HepG2 (cell line): ENCODE results near the gene SMIM45. TPM values are rescaled to one million over a fixed set of nuclear protein-coding genes. Genes with fewer than 3 reads are reported as not detected.

Source experiments
- ATAC-seq: fragments of 200-7000 bp; cut with Tn5 transposase; 3 replicates; pipeline ENCODE4 v1.9.1; 2020; ENCODE audit warnings: mild to moderate bottlenecking, moderate library complexity
- BruUV-seq: library from RNA; stranded (reverse); fragments of 400-500 nt; replicated peaks from 2 replicates; lab custom pipeline; 2021; lab: Mats Ljungman, UMichigan
- CTCF ChIA-PET: fragments of 300-600 bp; formaldehyde crosslinking; extraction: SDS; loops from one replicate; lab custom pipeline; 2021; ENCODE audit warnings: low total read pairs, inconsistent platforms, low intra/inter-chr PET ratio; lab: Yijun Ruan, JAX
- POLR2A ChIA-PET: fragments of 350-600 bp; sonication (Branson Sonifier 250); formaldehyde crosslinking; loops from one replicate; lab custom pipeline; 2020; ENCODE audit warnings: antibody characterized with exemption, inconsistent platforms; lab: Yijun Ruan, JAX
- DNase-seq: peaks from one replicate; pipeline ENCODE4 v3.0.0-alpha.2; 2015; ENCODE audit warnings: low spot score
- FAIRE-seq: peaks from 3 replicates; lab custom pipeline; 2011; peaks lifted over from hg19 to GRCh38; lab: Jason Lieb, UNC
- H2AFZ ChIP-seq: one replicate; pipeline ENCODE4 v1.6.1; 2011; ENCODE audit warnings: low read length, inconsistent platforms
- H3K27ac ChIP-seq: fragments of 300-600 bp; 3 replicates; pipeline ENCODE4 v1.8.0; 2011; ENCODE audit warnings: mixed run types, mild to moderate bottlenecking, mixed read lengths, low read length, inconsistent platforms; ENCODE audit not compliant: insufficient read depth; ENCODE audit errors: extremely low read length
- H3K27me3 ChIP-seq, 2 experiments: fragments of 200-600 bp in 1 of 2; 2 replicates in 1 of 2; 3 replicates in 1 of 2; pipeline versions ENCODE4 v1.6.0 to v1.8.0; 2011; ENCODE audit warnings: low read length in 2 of 2, mild to moderate bottlenecking in 2 of 2, moderate library complexity in 2 of 2, inconsistent platforms in 1 of 2; ENCODE audit not compliant: insufficient read depth in 2 of 2, control insufficient read depth in 1 of 2
- H3K36me3 ChIP-seq, 2 experiments: fragments of 200-600 bp in 1 of 2; replicated peaks in 1 of 2; 2 replicates in 1 of 2; 3 replicates in 1 of 2; pipeline versions ENCODE4 v1.5.1 to v1.8.0; 2011; ENCODE audit warnings: low read length in 2 of 2, inconsistent platforms in 1 of 2; ENCODE audit not compliant: insufficient read depth in 2 of 2, control insufficient read depth in 1 of 2
- H3K4me1 ChIP-seq: 2 replicates; pipeline ENCODE4 v1.5.1; 2012; ENCODE audit warnings: low read length, inconsistent platforms; ENCODE audit not compliant: insufficient read depth
- H3K4me2 ChIP-seq: 2 replicates; pipeline ENCODE4 v1.6.0; 2011; ENCODE audit warnings: low read depth, low read length, inconsistent platforms
- H3K4me3 ChIP-seq, 3 experiments: fragments of 200-600 bp in 1 of 3; sonication (generic), shearing (Covaris generic) in 1 of 3; replicated peaks in 1 of 3; 2 replicates each; pipeline ENCODE4 v1.5.1; 2011 to 2016; ENCODE audit warnings: low read length in 3 of 3, inconsistent platforms in 2 of 3, low read depth in 2 of 3, mild to moderate bottlenecking in 2 of 3, control low read depth in 1 of 3, mixed read lengths in 1 of 3; ENCODE audit not compliant: insufficient read depth in 1 of 3
- H3K79me2 ChIP-seq: one replicate; pipeline ENCODE4 v1.6.1; 2011; ENCODE audit warnings: low read length, inconsistent platforms; ENCODE audit not compliant: insufficient read depth
- H3K9ac ChIP-seq: 2 replicates; pipeline ENCODE4 v1.6.0; 2011; ENCODE audit warnings: mild to moderate bottlenecking, low read depth, low read length, inconsistent platforms; ENCODE audit not compliant: insufficient read depth
- H3K9me3 ChIP-seq: 2 replicates; pipeline ENCODE4 v1.5.1; 2012; ENCODE audit warnings: mild to moderate bottlenecking, low read length
- H4K20me1 ChIP-seq: 2 replicates; pipeline ENCODE4 v1.6.0; 2011; ENCODE audit warnings: inconsistent platforms, mild to moderate bottlenecking, low read length, moderate library complexity; ENCODE audit not compliant: insufficient read depth
- BORCS8-MEF2B ChIP-seq: sonication (generic); formaldehyde crosslinking; IDR thresholded peaks from 2 replicates; pipeline ENCODE4 v1.8.0; 2022; ENCODE audit warnings: mild to moderate bottlenecking, missing genetic modification reagents
- MIER3 ChIP-seq: IDR thresholded peaks from 2 replicates; pipeline ENCODE4 v1.6.1; 2016; ENCODE audit warnings: missing compliant biosample characterization, borderline replicate concordance
- NKX3-1 ChIP-seq: sonication (generic); formaldehyde crosslinking; IDR thresholded peaks from 2 replicates; pipeline ENCODE4 v1.5.0; 2020; ENCODE audit warnings: missing genetic modification reagents
- ZNF18 ChIP-seq: sonication (generic); formaldehyde crosslinking; IDR thresholded peaks from 2 replicates; pipeline ENCODE4 v1.8.0; 2022; ENCODE audit warnings: mild to moderate bottlenecking, missing genetic modification reagents; ENCODE audit not compliant: insufficient replicate concordance
- ZNF20 ChIP-seq: sonication (generic); formaldehyde crosslinking; IDR thresholded peaks from 2 replicates; pipeline ENCODE4 v1.4.0; 2020; ENCODE audit warnings: mild to moderate bottlenecking, moderate library complexity, missing genetic modification reagents
- ZNF468 ChIP-seq: sonication (generic); formaldehyde crosslinking; IDR thresholded peaks from 2 replicates; pipeline ENCODE4 v1.8.0; 2022; ENCODE audit warnings: mild to moderate bottlenecking, moderate library complexity, missing genetic modification reagents
- ZNF572 ChIP-seq: sonication (generic); formaldehyde crosslinking; IDR thresholded peaks from 2 replicates; pipeline ENCODE4 v1.5.1; 2020; ENCODE audit warnings: mild to moderate bottlenecking, missing genetic modification reagents
- ZNF788 ChIP-seq: sonication (generic); formaldehyde crosslinking; IDR thresholded peaks from 2 replicates; pipeline ENCODE4 v1.5.0; 2020; ENCODE audit warnings: mild to moderate bottlenecking, missing genetic modification reagents, borderline replicate concordance
- ZNF878 ChIP-seq: sonication (generic); formaldehyde crosslinking; IDR thresholded peaks from 2 replicates; pipeline ENCODE4 v1.8.1; 2023; ENCODE audit warnings: mild to moderate bottlenecking, missing genetic modification reagents, moderate library complexity
- WGBS: methylation state at CpG from one replicate; pipeline ENCODE4 v1.1.6; 2017; ENCODE audit warnings: low lambda C conversion rate; 5-methylcytosine and 5-hydroxymethylcytosine counted together
- in situ Hi-C: cut with HindIII; loops from 2 replicates; pipeline ENCODE4 v1.10.0; 2017; ENCODE audit warnings: low pct_unique_long_range_greater_than_20kb; ENCODE audit not compliant: extremely low pct_ligation_motif_present
- intact Hi-C: fragments of 100-400 bp; cut with micrococcal nuclease; formaldehyde crosslinking; loops from one replicate; pipeline ENCODE4 v1.10.0; 2022; ENCODE audit not compliant: unreplicated experiment
- polyA plus RNA-seq, 8 experiments: library from polyadenylated mRNA; depleted of rRNA in 3 of 8; stranded (reverse) in 7 of 8; unstranded in 1 of 8; fragments of >200 nt; fragmentation: Illumina TruSeq in 4 of 8; extraction: Trizol in 4 of 8; gene quantifications; 2 replicates each; pipeline versions ENCODE4 v1.2.1 to v1.2.3, GENCODE V29; 2011 to 2016; ENCODE audit warnings: low read depth in 4 of 8, missing spikeins in 1 of 8, mixed read lengths in 1 of 8; ENCODE audit not compliant: insufficient read depth in 1 of 8
- total RNA-seq, 5 experiments: library from RNA; depleted of rRNA; stranded (reverse); fragments of >200 nt; fragmentation: Illumina TruSeq; extraction: Trizol; gene quantifications; 2 replicates each; pipeline ENCODE4 v1.2.3, GENCODE V29; 2016; ENCODE audit warnings: low read depth in 1 of 5

Gene SMIM45

GRCh38 chr22:42001706-42002105 is 49.8 kb downstream of the SMIM45 start:
- Histone ChIP-seq H3K9me3 (no peaks in the 10 kb centered on the region), H3K4me2 (no peak overlapping the region), H3K27me3 (peaks cover 0 to 3% of the 10 kb centered on the region in 2 experiments; a peak in 2 of 5 replicates), H3K4me1 (no peaks in the 10 kb centered on the region), H3K27ac (no peak overlapping the region), H2AFZ (no peak overlapping the region), H3K36me3 (no peaks in the 10 kb centered on the region), H4K20me1 (no peaks in the 10 kb centered on the region), H3K9ac (no peak overlapping the region), H3K79me2 (no peaks in the 10 kb centered on the region), H3K4me3 (no peak overlapping the region)
- 60% methylated on average over 10 of the region's 12 CpGs for WGBS
- BruUV-seq: no TSS peak
- TF ChIP-seq MIER3 (CRISPR knock-in tag) (no peak), NKX3-1 (no peak), BORCS8-MEF2B (no peak), ZNF18 (CRISPR knock-in tag) (no peak), ZNF878 (CRISPR knock-in tag) (no peak), ZNF20 (CRISPR knock-in tag) (no peak), ZNF788 (CRISPR knock-in tag) (no peak)
- FAIRE-seq: no peak
- no peak for ATAC-seq
- intact Hi-C loops (no loop called here), in situ Hi-C loops (no loop called here)
- no peak for DNase-seq
- CTCF ChIA-PET: no interaction called here
- POLR2A ChIA-PET: no interaction called here

GRCh38 chr22:42007922-42008321 is 56.0 kb downstream of the SMIM45 start:
- Histone ChIP-seq H3K27me3 (no peaks in the 10 kb centered on the region; a peak in 1 of 5 replicates), H3K9me3 (no peaks in the 10 kb centered on the region; the same call in 1 of the 2 replicates), H3K4me2 (no peak overlapping the region), H3K79me2 (no peaks in the 10 kb centered on the region), H4K20me1 (no peaks in the 10 kb centered on the region), H3K36me3 (no peaks in the 10 kb centered on the region), H3K9ac (no peak overlapping the region), H2AFZ (no peak overlapping the region), H3K27ac (no peak overlapping the region), H3K4me1 (no peaks in the 10 kb centered on the region), H3K4me3 (no peak overlapping the region)
- intact Hi-C loops (no loop called here), in situ Hi-C loops (no loop called here)
- no peak for ATAC-seq
- CTCF ChIA-PET: no interaction called here
- POLR2A ChIA-PET: no interaction called here
- FAIRE-seq: no peak
- DNase-seq: no peak
- WGBS: 42% methylated on average over 4 of the region's 4 CpGs
- BruUV-seq: no TSS peak
- TF ChIP-seq ZNF468 (CRISPR knock-in tag) (no peak), ZNF572 (CRISPR knock-in tag) (no peak)

Other genes starting within 250 kb of the SMIM45 start
- 11.3 and 17.4 TPM in 2 replicates for gene CCDC134, start 151.5 kb upstream of the SMIM45 start, total RNA-seq (2016; rRNA removed; fragmentation: Illumina TruSeq; extraction: Trizol)
- gene CCDC134, start 151.5 kb upstream of the SMIM45 start, polyA plus RNA-seq (2011; rRNA removed): 4.8 and 5.6 TPM in 2 replicates
- gene SREBF2, start 119.0 kb upstream of the SMIM45 start, total RNA-seq (2016; rRNA removed; fragmentation: Illumina TruSeq; extraction: Trizol): 30.2 and 53.8 TPM in 2 replicates
- gene SREBF2, start 119.0 kb upstream of the SMIM45 start, polyA plus RNA-seq (2011; rRNA removed): 72.6 and 108 TPM in 2 replicates
- not detected in 2 replicates for gene SHISA8, start 37.1 kb upstream of the SMIM45 start, total RNA-seq (2016; rRNA removed; fragmentation: Illumina TruSeq; extraction: Trizol)
- not detected in 2 replicates for gene SHISA8, start 37.1 kb upstream of the SMIM45 start, polyA plus RNA-seq (2011; rRNA removed)
- 0.11 TPM in 1 of 2 replicates, not detected in the other for gene TNFRSF13C, start 25.3 kb upstream of the SMIM45 start, total RNA-seq (2016; rRNA removed; fragmentation: Illumina TruSeq; extraction: Trizol)
- gene TNFRSF13C, start 25.3 kb upstream of the SMIM45 start, polyA plus RNA-seq (2011; rRNA removed): 0.22 and 0.29 TPM in 2 replicates
- gene CENPM, start 5.0 kb upstream of the SMIM45 start, total RNA-seq (2016; rRNA removed; fragmentation: Illumina TruSeq; extraction: Trizol): 37.3 and 41.8 TPM in 2 replicates
- gene CENPM, start 5.0 kb upstream of the SMIM45 start, polyA plus RNA-seq (2011; rRNA removed): 10.6 and 11.2 TPM in 2 replicates
- not detected in 2 replicates for gene SEPTIN3, start 17.3 kb downstream of the SMIM45 start, total RNA-seq (2016; rRNA removed; fragmentation: Illumina TruSeq; extraction: Trizol)
- gene SEPTIN3, start 17.3 kb downstream of the SMIM45 start, polyA plus RNA-seq (2011; rRNA removed): 0.04 and 0.08 TPM in 2 replicates
- gene WBP2NL, start 46.6 kb downstream of the SMIM45 start, total RNA-seq (2016; rRNA removed; fragmentation: Illumina TruSeq; extraction: Trizol): not detected in 2 replicates
- not detected in 2 replicates for gene WBP2NL, start 46.6 kb downstream of the SMIM45 start, polyA plus RNA-seq (2011; rRNA removed)
- 9.1 and 15.1 TPM in 2 replicates for gene NAGA, start 118.7 kb downstream of the SMIM45 start, total RNA-seq (2016; rRNA removed; fragmentation: Illumina TruSeq; extraction: Trizol)
- gene NAGA, start 118.7 kb downstream of the SMIM45 start, polyA plus RNA-seq (2011; rRNA removed): 23.4 and 25.7 TPM in 2 replicates
- gene PHETA2, start 122.1 kb downstream of the SMIM45 start, total RNA-seq (2016; rRNA removed; fragmentation: Illumina TruSeq; extraction: Trizol): 0.07 TPM in 1 of 2 replicates, not detected in the other
- not detected in 2 replicates for gene PHETA2, start 122.1 kb downstream of the SMIM45 start, polyA plus RNA-seq (2011; rRNA removed)
- gene SMDT1, start 127.5 kb downstream of the SMIM45 start, total RNA-seq (2016; rRNA removed; fragmentation: Illumina TruSeq; extraction: Trizol): 8.3 and 13.3 TPM in 2 replicates
- 26.6 and 32.8 TPM in 2 replicates for gene SMDT1, start 127.5 kb downstream of the SMIM45 start, polyA plus RNA-seq (2011; rRNA removed)
- 87.8 and 107 TPM in 2 replicates for gene NDUFA6, start 138.6 kb downstream of the SMIM45 start, total RNA-seq (2016; rRNA removed; fragmentation: Illumina TruSeq; extraction: Trizol)
- gene NDUFA6, start 138.6 kb downstream of the SMIM45 start, polyA plus RNA-seq (2011; rRNA removed): 64.4 and 68.5 TPM in 2 replicates
- gene CYP2D6, start 178.7 kb downstream of the SMIM45 start, total RNA-seq (2016; rRNA removed; fragmentation: Illumina TruSeq; extraction: Trizol): 0.18 and 1.0 TPM in 2 replicates
- 3.7 and 4.4 TPM in 2 replicates for gene CYP2D6, start 178.7 kb downstream of the SMIM45 start, polyA plus RNA-seq (2011; rRNA removed)